Thymus (tissue), 11 donors: ENCODE measurements around the gene SRSF7. TPM values are rescaled to one million over a fixed set of nuclear protein-coding genes. Genes with fewer than 3 reads are reported as not detected.

Source experiments
- DNase-seq, 9 donors: peaks; one replicate each; pipeline ENCODE4 v3.0.0-alpha.2; 2013; ENCODE audit warnings: low spot score in 9 of 9, low read depth in 6 of 9, missing footprints in 1 of 9
- H3K27ac ChIP-seq, 2 donors: one replicate each; pipeline ENCODE4 v1.5.1; 2013; ENCODE audit warnings: control low read depth in 1 of 2, low read depth in 1 of 2, low read length in 1 of 2, mild to moderate bottlenecking in 1 of 2, moderate library complexity in 1 of 2
- H3K27me3 ChIP-seq, 2 donors: one replicate each; pipeline ENCODE4 v1.5.1; 2013; ENCODE audit warnings: low read length in 1 of 2; ENCODE audit not compliant: control insufficient read depth in 2 of 2, insufficient read depth in 1 of 2
- H3K36me3 ChIP-seq, 2 donors: one replicate each; pipeline ENCODE4 v1.5.1; 2013; ENCODE audit warnings: low read length in 1 of 2, mild to moderate bottlenecking in 1 of 2, moderate library complexity in 1 of 2; ENCODE audit not compliant: control insufficient read depth in 2 of 2, insufficient read depth in 2 of 2
- H3K4me1 ChIP-seq, 2 donors: one replicate each; pipeline ENCODE4 v1.5.1; 2013; ENCODE audit warnings: low read length in 2 of 2; ENCODE audit not compliant: control insufficient read depth in 2 of 2, insufficient read depth in 2 of 2
- H3K4me3 ChIP-seq, 2 donors: one replicate each; pipeline ENCODE4 v1.5.1; 2013; ENCODE audit warnings: low read length in 2 of 2, control low read depth in 1 of 2, mild to moderate bottlenecking in 1 of 2
- H3K9me3 ChIP-seq, 2 donors: one replicate each; pipeline ENCODE4 v1.5.1; 2013; ENCODE audit warnings: low read length in 1 of 2, mild to moderate bottlenecking in 1 of 2; ENCODE audit not compliant: control insufficient read depth in 2 of 2, insufficient read depth in 1 of 2
- WGBS: extraction: QIAGEN DNeasy Blood & Tissue Kit; methylation state at CpG from one replicate; pipeline ENCODE4 v1.1.7; 2013; 5-methylcytosine and 5-hydroxymethylcytosine counted together
- polyA plus RNA-seq: library from polyadenylated mRNA; stranded (reverse); fragments of 200-250 nt; gene quantifications from one replicate; pipeline ENCODE4 v1.2.3, GENCODE V29; 2013
- total RNA-seq: library from RNA; stranded (reverse); fragments of 120-200 nt; gene quantifications from one replicate; pipeline ENCODE4 v1.2.4, GENCODE V29; 2013
- donor health status: healthy.

SRSF7 gene
- total and polyA plus RNA-seq, 2 donors, result 204 to 244 TPM

DNA sequence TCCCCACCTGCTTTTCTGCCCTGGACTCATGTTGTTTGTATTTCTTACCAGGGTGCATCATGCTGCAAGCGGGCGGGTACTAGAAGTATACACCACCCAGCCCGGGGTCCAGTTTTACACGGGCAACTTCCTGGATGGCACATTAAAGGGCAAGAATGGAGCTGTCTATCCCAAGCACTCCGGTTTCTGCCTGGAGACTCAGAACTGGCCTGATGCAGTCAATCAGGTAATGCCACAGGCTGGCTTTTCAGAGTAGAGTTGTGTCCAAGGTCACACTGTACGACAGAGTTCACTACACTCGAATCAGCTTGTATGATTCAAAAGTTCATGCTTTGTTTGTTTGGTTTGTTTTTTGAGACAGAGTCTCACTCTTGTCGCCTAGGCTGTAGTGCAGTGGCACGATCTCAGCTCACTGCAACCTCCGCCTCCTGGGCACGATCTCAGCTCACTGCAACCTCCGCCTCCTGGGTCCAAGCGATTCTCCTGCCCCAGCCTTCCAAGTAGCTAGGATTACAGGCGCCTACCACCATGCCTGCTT is 19.4 kb downstream of the SRSF7 start:
- Histone ChIP-seq H3K9me3 (no peaks in the 10 kb centered on the region), H3K27ac (no peak overlapping the region), H3K4me3 (no peak overlapping the region), H3K36me3 (peaks cover 46 to 51% of the 10 kb centered on the region in 2 donors), H3K4me1 (no peaks in the 10 kb centered on the region), H3K27me3 (no peaks in the 10 kb centered on the region)
- no peak for DNase-seq
- WGBS, result 98% methylated on average over 14 of the region's 14 CpGs

DNA sequence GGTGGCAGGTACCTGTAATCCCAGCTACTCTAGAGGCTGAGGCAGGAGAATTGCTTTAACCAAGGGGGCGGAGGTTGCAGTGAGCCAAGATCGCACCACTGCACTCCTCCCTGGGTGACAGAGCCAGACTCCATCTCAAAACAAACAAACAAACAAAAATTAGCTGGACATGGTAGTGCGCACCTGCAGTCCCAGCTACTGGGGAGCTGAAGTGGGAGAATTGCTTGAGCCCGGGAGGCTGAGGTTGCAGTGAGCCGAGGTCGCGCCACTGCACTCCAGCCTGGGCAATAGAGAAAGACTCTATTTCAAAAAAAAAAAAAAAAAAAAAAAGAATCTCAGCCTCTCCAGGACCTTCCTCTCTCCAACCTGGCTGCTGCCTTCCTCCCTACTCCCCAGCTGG is 20.1 kb downstream of the SRSF7 start:
- no peaks in the 10 kb centered on the region for H3K4me1 ChIP-seq
- H3K9me3 ChIP-seq, result no peaks in the 10 kb centered on the region
- no peaks in the 10 kb centered on the region for H3K27me3 ChIP-seq
- 98% methylated on average over 7 of the region's 7 CpGs for WGBS
- no peak overlapping the region for H3K27ac ChIP-seq
- H3K4me3 ChIP-seq, result no peak overlapping the region
- no peak for DNase-seq
- peaks cover 46 to 48% of the 10 kb centered on the region in 2 donors for H3K36me3 ChIP-seq

- no peaks in the 10 kb centered on the region for H3K9me3 ChIP-seq
- no peak overlapping the region for H3K27ac ChIP-seq
- no peaks in the 10 kb centered on the region for H3K27me3 ChIP-seq
- 96% methylated on average over 2 of the region's 2 CpGs for WGBS
- H3K4me3 ChIP-seq, result no peak overlapping the region
- no peak for DNase-seq
- H3K4me1 ChIP-seq, result peaks cover 0 to 3% of the 10 kb centered on the region in 2 donors
- peaks cover 29 to 41% of the 10 kb centered on the region in 2 donors for H3K36me3 ChIP-seq
Measured at GRCh38 chr2:38728694-38729093, 22.5 kb downstream of the SRSF7 start.

- 100% methylated on average over 1 of the region's 1 CpG for WGBS
- Histone ChIP-seq H3K27ac (no peak overlapping the region), H3K36me3 (peaks cover 20 to 34% of the 10 kb centered on the region in 2 donors), H3K27me3 (no peaks in the 10 kb centered on the region), H3K9me3 (no peaks in the 10 kb centered on the region), H3K4me3 (no peak overlapping the region), H3K4me1 (peaks cover 6 to 13% of the 10 kb centered on the region in 2 donors)
- DNase-seq, result no peak
Measured at GRCh38 chr2:38727661-38728060, 23.5 kb downstream of the SRSF7 start.

DNA sequence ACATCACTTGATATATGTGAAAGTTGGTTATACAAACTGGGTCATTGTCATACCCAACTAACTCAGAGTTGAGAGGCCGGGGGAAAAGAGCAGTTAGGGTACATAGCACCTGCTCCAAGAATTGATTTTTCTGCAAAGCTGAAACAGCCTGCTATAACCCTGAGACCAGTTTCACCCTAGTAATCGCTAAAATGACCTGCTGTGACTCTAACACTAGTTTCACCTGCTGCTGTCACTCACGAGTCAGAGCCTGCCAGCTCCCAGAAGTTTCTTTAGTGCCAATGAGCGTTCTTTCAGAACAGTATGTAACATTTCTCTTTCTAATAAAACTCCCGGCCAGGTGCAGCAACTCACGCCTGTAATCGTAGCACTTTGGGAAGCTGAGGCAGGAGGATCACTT is 28.0 kb downstream of the SRSF7 start:
- H3K36me3 ChIP-seq, result peaks cover 3 to 8% of the 10 kb centered on the region in 2 donors
- WGBS, result 90% methylated on average over 7 of the region's 7 CpGs
- H3K4me1 ChIP-seq, result peaks cover 11 to 28% of the 10 kb centered on the region in 2 donors
- no peaks in the 10 kb centered on the region for H3K27me3 ChIP-seq
- peak in 1 of 9 donors; percentile 48 for DNase-seq
- peak overlapping the region in 1 of 2 donors; percentile 84 for H3K27ac ChIP-seq
- H3K9me3 ChIP-seq, result peaks cover 0 to 15% of the 10 kb centered on the region in 2 donors
- peak overlapping the region in 1 of 2 donors; percentile 3 for H3K4me3 ChIP-seq

DNA sequence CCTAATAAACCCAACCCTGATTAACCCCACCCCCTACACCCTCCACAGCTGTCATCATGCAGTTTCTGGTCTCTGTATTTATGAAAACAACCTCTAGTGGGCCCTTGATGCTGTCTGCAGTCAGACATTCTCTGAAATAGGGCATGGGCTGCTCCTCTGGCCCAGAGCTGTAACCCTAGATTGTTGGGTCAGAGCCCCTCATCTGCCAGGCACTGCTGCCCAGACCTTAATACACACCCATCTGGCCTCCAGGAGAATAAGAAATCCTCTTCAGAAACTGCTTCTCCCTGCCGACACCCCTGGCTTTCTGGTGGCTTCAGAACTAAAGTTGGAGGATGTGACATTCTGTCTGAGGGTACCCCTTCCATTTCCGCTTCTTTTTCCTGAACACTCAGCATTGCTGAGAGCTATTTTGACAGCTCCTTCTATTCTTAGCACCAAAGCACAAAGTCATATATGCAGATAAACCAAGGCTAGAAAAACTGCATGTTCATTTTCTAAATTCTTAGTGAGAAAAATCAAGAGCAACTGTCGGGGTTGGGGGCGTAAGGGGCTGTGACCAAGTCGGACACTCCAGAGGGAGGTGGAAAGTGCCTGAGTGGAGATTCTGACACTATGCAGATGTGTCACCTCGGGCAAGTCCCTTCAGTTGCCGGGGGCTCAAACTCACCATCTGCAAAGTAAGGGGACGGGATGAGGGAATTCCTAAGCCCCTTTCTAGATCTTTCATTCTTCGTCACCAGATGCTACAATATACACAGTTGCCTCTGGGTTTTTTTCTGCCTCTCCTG is 28.7 kb downstream of the SRSF7 start:
- Histone ChIP-seq H3K27ac (peak overlapping the region; percentile 81 to 84), H3K4me3 (peak overlapping the region in 1 of 2 donors; percentile 23), H3K27me3 (no peaks in the 10 kb centered on the region), H3K4me1 (peaks cover 11 to 28% of the 10 kb centered on the region in 2 donors), H3K9me3 (peaks cover 0 to 15% of the 10 kb centered on the region in 2 donors), H3K36me3 (peaks cover 3 to 8% of the 10 kb centered on the region in 2 donors)
- WGBS, result 28% methylated on average over 9 of the region's 9 CpGs
- DNase-seq, result peak in 8 of 9 donors; percentile 40 to 84 (median 66)

DNA sequence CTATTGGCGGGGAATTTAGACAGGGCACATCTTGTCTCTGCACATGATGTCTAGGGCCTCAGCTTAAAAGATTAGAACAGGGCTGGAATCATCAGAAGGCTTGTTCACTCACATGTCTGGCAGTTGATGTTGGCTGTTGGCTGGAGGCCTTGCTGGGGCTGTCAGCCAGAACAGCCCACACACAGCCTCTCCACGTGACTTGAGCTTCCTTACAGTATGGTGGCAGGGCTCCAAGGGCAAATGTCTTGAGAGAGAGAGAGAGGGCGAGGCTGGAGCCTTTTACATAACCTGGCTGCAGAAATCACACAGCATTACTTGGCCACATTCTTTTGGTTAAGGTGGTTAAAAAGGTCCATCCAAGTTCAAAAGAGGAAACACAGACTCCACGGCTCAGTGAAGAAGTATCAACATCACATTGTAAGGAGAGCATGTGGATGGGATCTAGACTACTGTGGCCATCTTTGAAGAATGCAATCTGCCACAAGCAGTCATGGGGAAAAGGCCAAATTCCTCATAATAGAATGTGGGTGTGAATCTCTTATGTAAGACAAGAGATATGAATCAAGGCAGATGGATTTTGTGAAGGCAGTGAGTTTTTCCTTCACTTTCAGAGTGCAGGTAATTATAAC is 30.4 kb downstream of the SRSF7 start:
- no peaks in the 10 kb centered on the region for H3K27me3 ChIP-seq
- peak in 1 of 9 donors; percentile 38 for DNase-seq
- peak overlapping the region in 1 of 2 donors; percentile 21 for H3K27ac ChIP-seq
- peaks cover 3 to 8% of the 10 kb centered on the region in 2 donors for H3K36me3 ChIP-seq
- peaks cover 0 to 15% of the 10 kb centered on the region in 2 donors for H3K9me3 ChIP-seq
- 86% methylated on average over 4 of the region's 4 CpGs for WGBS
- no peak overlapping the region for H3K4me3 ChIP-seq
- H3K4me1 ChIP-seq, result peaks cover 11 to 28% of the 10 kb centered on the region in 2 donors

- H3K4me1 ChIP-seq, result peaks cover 11 to 28% of the 10 kb centered on the region in 2 donors
- peaks cover 3 to 8% of the 10 kb centered on the region in 2 donors for H3K36me3 ChIP-seq
- peaks cover 0 to 15% of the 10 kb centered on the region in 2 donors for H3K9me3 ChIP-seq
- 96% methylated on average over 12 of the region's 12 CpGs for WGBS
- DNase-seq, result no peak
- no peak overlapping the region for H3K4me3 ChIP-seq
- no peaks in the 10 kb centered on the region for H3K27me3 ChIP-seq
- H3K27ac ChIP-seq, result no peak overlapping the region
Measured at GRCh38 chr2:38719706-38720105, 31.5 kb downstream of the SRSF7 start.

DNA sequence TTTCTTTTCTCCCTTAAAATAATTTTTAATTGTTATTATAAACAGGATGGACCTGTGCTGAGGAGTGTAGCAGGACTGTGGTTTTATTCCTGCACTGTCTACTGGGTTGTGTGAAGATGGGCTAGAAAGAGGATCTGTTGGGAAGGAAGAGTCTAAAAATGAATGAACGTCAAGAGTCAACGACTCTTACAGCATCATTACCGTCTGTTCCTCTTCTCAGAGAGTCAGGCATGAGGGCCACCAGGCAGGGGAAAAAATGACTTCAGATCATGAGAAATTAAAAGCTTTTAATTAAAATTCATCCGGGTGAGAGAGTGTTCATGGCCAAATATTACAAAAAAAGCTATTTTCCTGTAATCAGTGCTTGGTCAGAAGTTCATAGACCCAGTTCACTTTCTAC is 32.6 kb downstream of the SRSF7 start:
- Histone ChIP-seq H3K9me3 (peaks cover 0 to 15% of the 10 kb centered on the region in 2 donors), H3K27me3 (no peaks in the 10 kb centered on the region), H3K36me3 (peaks cover 3 to 8% of the 10 kb centered on the region in 2 donors), H3K4me1 (peaks cover 11 to 24% of the 10 kb centered on the region in 2 donors), H3K4me3 (no peak overlapping the region), H3K27ac (no peak overlapping the region)
- 92% methylated on average over 4 of the region's 4 CpGs for WGBS
- DNase-seq, result no peak
